SK-N-MC (cell line): ENCODE results near the gene HS3ST1.

Experiments used
- EZH2 ChIP-seq: fragments of 200-600 bp; sonication (generic); IDR thresholded peaks from one replicate; pipeline ENCODE4 v1.6.1; 2017; ENCODE audit warnings: antibody characterized with exemption
- FOXP2 ChIP-seq: optimal IDR thresholded peaks from 2 replicates; pipeline ENCODE3; 2011; ENCODE audit warnings: mild to moderate bottlenecking, moderate library complexity; ENCODE audit not compliant: insufficient read depth; ENCODE audit errors: extremely low read length, control extremely low read depth
- POLR2AphosphoS5 ChIP-seq: IDR thresholded peaks from 2 replicates; pipeline ENCODE4 v1.6.1; 2012; ENCODE audit warnings: mild to moderate bottlenecking, low read depth, low read length, borderline replicate concordance

- TF ChIP-seq EZH2 (no peak), POLR2AphosphoS5 (no peak), FOXP2 (no peak)
These were observed 12.0 kb downstream of the HS3ST1 start for GRCh38 chr4:11416767-11417113.
